HFFc6 (cell line): ENCODE measurements around the gene AP2B1. TPM values are rescaled to one million over a fixed set of nuclear protein-coding genes. Genes with fewer than 3 reads are reported as not detected.

ENCODE experiments used
- DNase-seq: peaks from one replicate; pipeline ENCODE4 v3.0.0-alpha.2; 2018
- H3K27ac Mint-ChIP-seq: 2 replicates; pipeline ENCODE4 v1.8.0; 2020; ENCODE audit warnings: mild to moderate bottlenecking, mixed read lengths
- H3K27me3 Mint-ChIP-seq: 2 replicates; pipeline ENCODE4 v1.8.0; 2021; ENCODE audit warnings: mild to moderate bottlenecking, moderate library complexity, mixed read lengths; ENCODE audit not compliant: insufficient read depth
- H3K36me3 Mint-ChIP-seq: 2 replicates; pipeline ENCODE4 v1.8.0; 2021; ENCODE audit warnings: low read depth, mixed read lengths
- H3K4me1 Mint-ChIP-seq: 2 replicates; pipeline ENCODE4 v1.8.0; 2020; ENCODE audit warnings: low read depth, mixed read lengths
- H3K4me3 Mint-ChIP-seq: 2 replicates; pipeline ENCODE4 v1.8.0; 2020; ENCODE audit warnings: mild to moderate bottlenecking, moderate library complexity, mixed read lengths
- H3K9me3 Mint-ChIP-seq: 2 replicates; pipeline ENCODE4 v1.8.0; 2020; ENCODE audit warnings: mild to moderate bottlenecking, mixed read lengths
- total RNA-seq, 6 experiments: library from RNA; stranded (reverse); fragmentation: NEBNext Ultra II Directional; extraction: Animal tissue kit (Norgen Biotek cat#: 25700); gene quantifications; 2 replicates in 1 of 6; 3 replicates in 5 of 6; pipeline ENCODE4 v1.2.3, GENCODE V29; 2021
- TF ChIP-seq, protein P1 (sequence below): fragments of 200-600 bp; sonication (generic); IDR thresholded peaks from 2 replicates; pipeline ENCODE4 v1.5.0; 2021; ENCODE audit warnings: antibody characterized with exemption, mild to moderate bottlenecking

The AP2B1 gene
- total RNA-seq, 6 experiments from 2014 or later: 168 to 196 (median 182) TPM

DNA sequence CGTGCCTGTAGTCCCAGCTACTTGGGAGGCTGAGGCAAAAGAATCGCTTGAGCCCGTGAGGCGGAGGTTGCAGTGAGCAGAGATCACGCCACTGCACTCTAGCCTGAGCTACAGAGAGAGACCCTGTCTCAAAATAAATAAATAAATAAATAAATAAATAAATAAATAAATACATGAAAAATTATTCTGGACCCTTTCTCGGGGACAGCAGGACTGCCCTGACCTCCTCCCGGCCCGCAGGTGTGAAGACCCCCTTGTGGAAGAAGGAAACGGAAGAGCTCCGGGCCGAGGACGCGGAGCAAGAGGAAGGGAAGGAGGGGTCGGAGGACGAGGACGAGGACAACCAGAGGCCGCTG is 176.6 kb downstream of the AP2B1 start:
- TF ChIP-seq, protein P1, sequence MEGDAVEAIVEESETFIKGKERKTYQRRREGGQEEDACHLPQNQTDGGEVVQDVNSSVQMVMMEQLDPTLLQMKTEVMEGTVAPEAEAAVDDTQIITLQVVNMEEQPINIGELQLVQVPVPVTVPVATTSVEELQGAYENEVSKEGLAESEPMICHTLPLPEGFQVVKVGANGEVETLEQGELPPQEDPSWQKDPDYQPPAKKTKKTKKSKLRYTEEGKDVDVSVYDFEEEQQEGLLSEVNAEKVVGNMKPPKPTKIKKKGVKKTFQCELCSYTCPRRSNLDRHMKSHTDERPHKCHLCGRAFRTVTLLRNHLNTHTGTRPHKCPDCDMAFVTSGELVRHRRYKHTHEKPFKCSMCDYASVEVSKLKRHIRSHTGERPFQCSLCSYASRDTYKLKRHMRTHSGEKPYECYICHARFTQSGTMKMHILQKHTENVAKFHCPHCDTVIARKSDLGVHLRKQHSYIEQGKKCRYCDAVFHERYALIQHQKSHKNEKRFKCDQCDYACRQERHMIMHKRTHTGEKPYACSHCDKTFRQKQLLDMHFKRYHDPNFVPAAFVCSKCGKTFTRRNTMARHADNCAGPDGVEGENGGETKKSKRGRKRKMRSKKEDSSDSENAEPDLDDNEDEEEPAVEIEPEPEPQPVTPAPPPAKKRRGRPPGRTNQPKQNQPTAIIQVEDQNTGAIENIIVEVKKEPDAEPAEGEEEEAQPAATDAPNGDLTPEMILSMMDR: no peak
- Mint-ChIP-seq H3K4me3 (peak overlapping the region; percentile 45; the same call in 1 of the 2 replicates), H3K4me1 (peaks cover 10% of the 10 kb centered on the region), H3K9me3 (no peaks in the 10 kb centered on the region), H3K36me3 (no peaks in the 10 kb centered on the region), H3K27ac (no peak overlapping the region; the same call in 1 of the 2 replicates), H3K27me3 (peaks cover 42% of the 10 kb centered on the region)
- DNase-seq: no peak

DNA sequence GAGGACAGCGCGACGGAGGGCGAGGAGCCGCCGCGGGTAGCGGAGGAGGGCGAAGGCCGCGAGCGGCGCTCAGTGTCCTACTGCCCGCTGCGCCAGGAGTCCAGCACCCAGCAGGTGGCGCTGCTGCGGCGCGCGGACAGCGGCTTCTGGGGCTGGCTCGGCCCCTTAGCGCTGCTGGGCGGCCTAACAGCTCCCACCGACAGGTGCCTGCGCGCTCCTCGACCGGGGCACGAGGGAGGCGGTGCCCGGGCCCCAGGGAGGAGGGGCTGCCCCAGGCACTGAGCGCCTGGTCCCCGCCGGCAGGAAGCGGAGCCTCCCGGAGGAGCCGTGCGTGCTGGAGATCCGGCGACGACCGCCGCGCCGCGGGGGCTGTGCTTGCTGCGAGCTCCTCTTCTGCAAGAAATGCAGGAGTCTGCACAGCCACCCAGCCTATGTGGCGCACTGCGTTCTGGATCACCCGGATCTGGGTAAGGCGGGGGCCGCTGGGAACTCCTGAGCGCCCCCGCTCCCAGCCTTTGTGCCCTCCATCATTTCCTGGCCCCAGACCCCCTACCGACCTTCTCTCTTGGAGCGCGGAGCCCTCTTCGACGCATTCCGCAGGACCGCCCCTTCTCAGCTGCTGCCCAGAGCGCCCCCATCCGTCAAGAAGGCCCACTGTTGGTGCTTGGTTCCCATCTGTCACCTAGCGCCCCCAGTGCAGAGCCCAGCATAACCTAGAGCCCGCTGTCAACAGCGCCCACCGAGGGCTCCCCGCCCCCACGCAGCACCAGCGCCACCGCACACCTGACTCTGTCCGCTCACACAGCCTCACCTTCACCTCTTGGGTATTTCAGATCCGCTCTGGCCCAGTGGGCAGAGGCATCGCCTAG is 177.2 kb downstream of the AP2B1 start:
- Mint-ChIP-seq H3K4me3 (peak overlapping the region; percentile 78), H3K36me3 (no peaks in the 10 kb centered on the region), H3K27me3 (peaks cover 42% of the 10 kb centered on the region), H3K27ac (no peak overlapping the region; the same call in 1 of the 2 replicates), H3K9me3 (no peaks in the 10 kb centered on the region), H3K4me1 (peaks cover 10% of the 10 kb centered on the region)
- TF ChIP-seq, protein P1: peak; percentile 96
- peak; percentile 69 for DNase-seq

DNA sequence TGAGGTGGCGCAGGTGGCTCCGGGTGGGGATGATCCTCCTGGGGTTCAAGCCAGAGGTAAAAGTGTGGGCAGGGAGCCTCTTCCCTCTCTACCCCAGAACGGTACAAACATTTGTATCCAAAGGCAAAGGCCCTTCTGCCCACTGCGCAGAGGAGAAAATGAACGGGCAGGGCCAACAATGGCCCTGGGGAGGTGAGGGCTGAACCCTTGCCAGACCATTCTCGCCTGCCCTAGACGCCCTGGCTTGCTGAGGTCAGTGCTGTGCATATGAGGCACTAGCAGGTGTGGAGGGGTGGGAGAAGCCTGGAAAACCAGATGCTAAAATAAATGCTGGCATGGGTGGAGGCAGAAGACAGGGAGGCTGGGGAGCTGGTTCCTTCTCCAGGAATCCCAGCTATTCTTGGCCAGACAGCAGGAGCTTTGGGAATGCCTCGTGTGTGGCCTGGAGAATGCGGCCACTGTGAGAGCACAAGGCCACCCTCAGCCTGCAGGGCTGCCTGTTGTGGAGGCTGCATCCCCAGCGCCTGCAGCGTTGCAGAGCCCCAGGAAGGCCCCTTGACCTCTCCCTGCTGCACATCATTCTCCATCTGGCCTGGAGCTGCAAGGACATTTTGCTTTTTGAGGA is 178.1 kb downstream of the AP2B1 start:
- peaks cover 10% of the 10 kb centered on the region for H3K4me1 Mint-ChIP-seq
- no peak for DNase-seq
- peak overlapping the region; percentile 78; the same call in 1 of the 2 replicates for H3K4me3 Mint-ChIP-seq
- peaks cover 39% of the 10 kb centered on the region for H3K27me3 Mint-ChIP-seq
- TF ChIP-seq, protein P1: no peak
- no peaks in the 10 kb centered on the region for H3K9me3 Mint-ChIP-seq
- no peaks in the 10 kb centered on the region for H3K36me3 Mint-ChIP-seq
- H3K27ac Mint-ChIP-seq: no peak overlapping the region

GRCh38 chr17:35765756-35766488 is 178.8 kb downstream of the AP2B1 start:
- DNase-seq: no peak
- no peaks in the 10 kb centered on the region for H3K36me3 Mint-ChIP-seq
- peaks cover 43% of the 10 kb centered on the region for H3K27me3 Mint-ChIP-seq
- TF ChIP-seq, protein P1: no peak
- H3K9me3 Mint-ChIP-seq: no peaks in the 10 kb centered on the region
- H3K27ac Mint-ChIP-seq: no peak overlapping the region
- H3K4me3 Mint-ChIP-seq: no peak overlapping the region
- H3K4me1 Mint-ChIP-seq: peaks cover 10% of the 10 kb centered on the region

GRCh38 chr17:35766489-35766877 is 179.4 kb downstream of the AP2B1 start:
- H3K9me3 Mint-ChIP-seq: no peaks in the 10 kb centered on the region
- no peaks in the 10 kb centered on the region for H3K36me3 Mint-ChIP-seq
- TF ChIP-seq, protein P1: no peak
- peaks cover 10% of the 10 kb centered on the region for H3K4me1 Mint-ChIP-seq
- peaks cover 38% of the 10 kb centered on the region for H3K27me3 Mint-ChIP-seq
- no peak for DNase-seq
- no peak overlapping the region for H3K27ac Mint-ChIP-seq
- H3K4me3 Mint-ChIP-seq: no peak overlapping the region
